Ovary (tissue), 9 donors: Measurements from ENCODE around the gene RABL3. TPM values are rescaled to one million over a fixed set of nuclear protein-coding genes. Genes with fewer than 3 reads are reported as not detected.

Experiments used
- DNase-seq, 5 donors: peaks; one replicate each; pipeline ENCODE4 v3.0.0-alpha.2; 2019 to 2020
- H3K27ac ChIP-seq, 2 donors: fragments of 200-600 bp; one replicate each; pipeline versions ENCODE4 v1.5.1 to v1.8.0; 2019 to 2022
- H3K27me3 ChIP-seq: fragments of 200-600 bp; one replicate; pipeline ENCODE4 v1.8.0; 2022
- H3K36me3 ChIP-seq: fragments of 200-600 bp; sonication (generic); one replicate; pipeline ENCODE4 v1.5.1; 2019
- H3K4me1 ChIP-seq: one replicate; pipeline ENCODE4 v1.8.1; 2013; ENCODE audit warnings: mild to moderate bottlenecking, moderate library complexity; ENCODE audit not compliant: insufficient read depth
- H3K4me3 ChIP-seq: fragments of 200-600 bp; sonication (generic); one replicate; pipeline ENCODE4 v1.5.1; 2017
- H3K9me3 ChIP-seq, 2 donors: fragments of 200-600 bp in 1 of 2; sonication (generic) in 1 of 2; one replicate each; pipeline versions ENCODE4 v1.5.1 to v1.8.1; 2013 to 2019; ENCODE audit warnings: mild to moderate bottlenecking in 1 of 2, moderate library complexity in 1 of 2
- EP300 ChIP-seq: sonication (generic); formaldehyde crosslinking; IDR thresholded peaks from one replicate; pipeline ENCODE4 v1.6.1; 2017; ENCODE audit warnings: antibody characterized with exemption
- POLR2A ChIP-seq: fragments of 450-650 bp; IDR thresholded peaks from one replicate; pipeline ENCODE4 v1.6.1; 2017; ENCODE audit warnings: antibody characterized with exemption, mild to moderate bottlenecking, moderate library complexity
- WGBS, 3 donors: extraction: QIAGEN DNeasy Blood & Tissue Kit in 1 of 3; methylation state at CpG; one replicate each; pipeline versions ENCODE4 v1.1.5 to v1.1.7; 2013 to 2017; 5-methylcytosine and 5-hydroxymethylcytosine counted together
- intact Hi-C, 4 donors: fragments of 100-400 bp; cut with DNase I; formaldehyde crosslinking; loops; one replicate each; pipeline versions ENCODE4 v1.11.0 to v1.15.1; 2022 to 2023
- polyA plus RNA-seq, 2 donors: library from polyadenylated mRNA; stranded (reverse); fragments of 200-250 nt in 1 of 2; fragments of 350-450 nt in 1 of 2; fragmentation: Illumina TruSeq in 1 of 2; extraction: RNeasy Lipid Tissue Mini Kit (QIAGEN cat#74804) in 1 of 2; gene quantifications; one replicate each; pipeline ENCODE4 v1.2.3, GENCODE V29; 2013 to 2014
- total RNA-seq, 7 donors: library from RNA; depleted of rRNA in 2 of 7; stranded (reverse); fragments of >200 nt in 2 of 7; fragmentation: NEBNext Ultra II Directional in 3 of 7; extraction: Animal tissue kit (Norgen Biotek cat#: 25700) in 3 of 7; gene quantifications; one replicate each; pipeline versions ENCODE4 v1.1.0 to v1.2.4, GENCODE V29; 2016 to 2023
- TF ChIP-seq, protein P1 (sequence below), 3 donors: fragments of 450-650 bp in 2 of 3; fragments of 200-600 bp in 1 of 3; IDR thresholded peaks; one replicate each; pipeline versions ENCODE4 v1.5.1 to v1.8.0; 2016 to 2022; ENCODE audit warnings: antibody characterized with exemption in 3 of 3, mild to moderate bottlenecking in 1 of 3
- donor health status: DM: no; HTN: no; CAD: no; lungs with moderate emphysema.
- donor health status: DM: no; HTN: no; CAD: no.
- donor health status: Bipolar disorder and iron deficiency.
- donor health status: DM: yes; HTN: yes; CAD: no.
- donor health status: DM: no; HTN: no; CAD: no.
- donor health status: DM: yes; HTN: yes; CAD: no.

The RABL3 gene
- total and polyA plus RNA-seq, 9 donors: 8.1 to 36.1 (median 26.6) TPM

DNA sequence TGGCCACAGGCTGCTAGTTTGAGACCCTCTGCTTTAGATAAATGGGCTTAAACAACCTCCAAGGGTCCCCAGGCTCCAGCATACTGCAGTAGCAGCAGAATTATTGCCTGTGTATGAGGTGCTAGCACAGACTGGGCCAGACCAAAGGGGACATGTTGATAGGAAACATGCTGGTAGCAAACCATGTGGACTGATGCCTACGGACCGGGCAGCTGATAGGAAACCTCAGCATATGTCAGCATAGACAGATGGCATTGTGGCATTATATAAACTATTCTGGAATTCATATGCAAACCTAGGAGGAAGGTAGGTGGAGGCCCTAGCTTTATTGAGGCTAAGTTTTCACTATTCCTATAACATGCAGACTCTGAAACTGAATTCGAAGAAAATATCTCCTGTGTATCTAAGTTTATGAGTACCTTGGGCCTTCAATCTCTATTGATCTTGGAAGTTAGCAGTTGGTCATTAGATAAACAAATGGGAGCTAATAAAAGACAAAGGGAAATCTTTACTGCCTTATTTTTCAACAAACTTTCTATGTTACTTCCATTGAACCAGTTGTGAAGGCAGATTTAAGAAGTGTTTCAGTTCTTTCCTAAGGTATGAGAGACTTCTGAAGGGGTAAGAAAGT, 58.5 kb downstream of the RABL3 start:
- Histone ChIP-seq H3K27ac (no peak overlapping the region), H3K9me3 (no peaks in the 10 kb centered on the region), H3K36me3 (no peaks in the 10 kb centered on the region), H3K27me3 (no peaks in the 10 kb centered on the region), H3K4me3 (no peak overlapping the region), H3K4me1 (no peaks in the 10 kb centered on the region)
- DNase-seq: no peak
- TF ChIP-seq POLR2A (no peak), EP300 (no peak)
- TF ChIP-seq, protein P1, sequence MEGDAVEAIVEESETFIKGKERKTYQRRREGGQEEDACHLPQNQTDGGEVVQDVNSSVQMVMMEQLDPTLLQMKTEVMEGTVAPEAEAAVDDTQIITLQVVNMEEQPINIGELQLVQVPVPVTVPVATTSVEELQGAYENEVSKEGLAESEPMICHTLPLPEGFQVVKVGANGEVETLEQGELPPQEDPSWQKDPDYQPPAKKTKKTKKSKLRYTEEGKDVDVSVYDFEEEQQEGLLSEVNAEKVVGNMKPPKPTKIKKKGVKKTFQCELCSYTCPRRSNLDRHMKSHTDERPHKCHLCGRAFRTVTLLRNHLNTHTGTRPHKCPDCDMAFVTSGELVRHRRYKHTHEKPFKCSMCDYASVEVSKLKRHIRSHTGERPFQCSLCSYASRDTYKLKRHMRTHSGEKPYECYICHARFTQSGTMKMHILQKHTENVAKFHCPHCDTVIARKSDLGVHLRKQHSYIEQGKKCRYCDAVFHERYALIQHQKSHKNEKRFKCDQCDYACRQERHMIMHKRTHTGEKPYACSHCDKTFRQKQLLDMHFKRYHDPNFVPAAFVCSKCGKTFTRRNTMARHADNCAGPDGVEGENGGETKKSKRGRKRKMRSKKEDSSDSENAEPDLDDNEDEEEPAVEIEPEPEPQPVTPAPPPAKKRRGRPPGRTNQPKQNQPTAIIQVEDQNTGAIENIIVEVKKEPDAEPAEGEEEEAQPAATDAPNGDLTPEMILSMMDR (IDR thresholded peaks at IDR 0.05): no peak
- WGBS, 3 donors: 89 to 95% (median 95%) methylated on average over 3 of the region's 3 CpGs
- intact Hi-C loops: no loop called here

DNA sequence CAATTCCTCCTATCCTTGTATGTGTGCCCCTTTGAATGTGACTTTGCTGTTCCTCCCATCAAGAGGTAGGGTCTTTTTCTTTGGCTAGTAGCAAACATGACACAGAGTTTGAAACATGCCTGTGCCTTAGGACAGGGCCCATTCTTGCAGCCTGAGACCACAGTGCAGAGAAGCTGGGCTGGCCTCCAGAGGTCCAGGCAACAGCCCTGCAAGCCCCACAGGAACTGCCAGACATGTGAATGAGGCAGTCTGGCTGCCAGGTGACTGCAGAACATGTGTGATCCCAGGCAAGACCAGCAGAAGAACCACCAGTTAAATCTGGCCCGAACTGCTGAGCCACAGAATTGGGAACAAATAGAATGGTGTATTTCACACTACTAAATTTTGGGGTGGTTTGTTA, 59.1 kb downstream of the RABL3 start:
- Histone ChIP-seq H3K27me3 (no peaks in the 10 kb centered on the region), H3K9me3 (no peaks in the 10 kb centered on the region), H3K4me1 (no peaks in the 10 kb centered on the region), H3K36me3 (no peaks in the 10 kb centered on the region), H3K4me3 (no peak overlapping the region), H3K27ac (no peak overlapping the region)
- WGBS, 3 donors: 84 to 89% (median 86%) methylated on average over 1 of the region's 1 CpG
- intact Hi-C loops: no loop called here
- DNase-seq: no peak
- no peak for TF ChIP-seq EP300
- no peak for TF ChIP-seq POLR2A
- TF ChIP-seq, protein P1 (IDR thresholded peaks at IDR 0.05): no peak

DNA sequence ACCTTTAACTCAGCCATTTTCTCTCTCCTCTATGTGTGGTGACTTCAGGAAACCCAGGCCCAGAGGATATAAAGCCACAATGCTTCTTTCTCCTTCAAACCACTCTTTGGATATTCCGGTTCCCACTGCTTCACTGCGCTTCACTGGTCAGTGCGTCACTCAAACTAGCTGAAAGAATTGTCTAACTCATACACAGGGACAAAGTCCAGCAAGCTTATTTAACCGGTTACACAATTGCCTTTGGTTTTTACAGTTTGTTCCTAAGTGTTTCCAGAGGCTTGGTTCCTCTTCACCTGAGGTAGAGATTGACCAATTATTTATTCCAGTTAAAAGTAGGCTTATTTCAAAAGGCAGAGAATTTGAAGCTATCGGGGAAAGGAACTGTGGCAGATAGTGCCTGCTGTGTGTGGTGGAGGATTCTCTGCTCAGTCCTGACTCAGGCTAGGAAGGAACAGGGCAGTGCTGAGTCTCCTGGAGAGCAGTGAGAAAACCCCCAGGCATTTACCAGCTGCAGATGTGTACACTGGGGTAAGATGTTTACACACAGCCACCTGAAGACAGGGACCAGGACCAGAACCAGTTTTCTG, 60.1 kb downstream of the RABL3 start, which contains the start of gene HGD:
Gene HGD (minus strand): TSS at position 145 of the 587 bp plus-strand sequence. CDS start 128 bp downstream, at position 17.
- TF ChIP-seq EP300 (no peak), POLR2A (no peak)
- TF ChIP-seq, protein P1 (IDR thresholded peaks at IDR 0.05): no peak
- DNase-seq: no peak
- Histone ChIP-seq H3K4me3 (no peak within 1 kb of the TSS), H3K4me1 (no peaks in the 10 kb centered on the region), H3K36me3 (no peaks in the 10 kb centered on the region), H3K9me3 (no peaks in the 10 kb centered on the region), H3K27ac (no peak within 1 kb of the TSS), H3K27me3 (no peaks in the 10 kb centered on the region)
- 95 to 98% (median 98%) methylated on average over 5 of the region's 5 CpGs for WGBS, 3 donors
- intact Hi-C loops: no loop called here

DNA sequence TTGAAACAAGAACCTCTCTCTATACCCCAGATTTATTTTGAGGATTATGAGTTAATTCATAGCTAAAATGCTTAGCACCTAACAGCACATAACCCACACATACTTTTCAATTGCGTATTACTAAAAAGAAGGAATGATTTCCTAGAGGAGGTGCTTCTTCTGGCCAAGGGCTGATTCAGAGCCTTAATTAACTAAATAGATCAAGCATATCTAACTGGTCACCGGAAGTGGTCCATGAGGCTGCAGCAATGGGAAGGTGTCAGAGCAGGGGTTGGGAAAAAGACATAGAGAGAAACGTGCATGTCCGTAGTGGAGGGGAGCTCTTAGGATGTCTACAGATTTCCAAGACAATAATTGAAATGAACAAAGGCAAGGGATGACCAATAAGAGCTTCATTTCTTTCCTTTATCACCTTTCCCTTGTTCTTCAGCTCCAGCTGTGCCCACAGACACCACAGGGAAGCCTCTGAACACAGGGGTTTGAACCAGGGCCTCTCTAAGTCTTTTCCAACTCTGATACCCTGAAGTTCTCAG, 60.7 kb downstream of the RABL3 start:
- Histone ChIP-seq H3K36me3 (no peaks in the 10 kb centered on the region), H3K27me3 (no peaks in the 10 kb centered on the region), H3K4me3 (no peak overlapping the region), H3K4me1 (no peaks in the 10 kb centered on the region), H3K9me3 (no peaks in the 10 kb centered on the region), H3K27ac (no peak overlapping the region)
- intact Hi-C loops: no loop called here
- 93 to 95% (median 94%) methylated on average over 4 of the region's 4 CpGs for WGBS, 3 donors
- TF ChIP-seq, protein P1 (IDR thresholded peaks at IDR 0.05): no peak
- TF ChIP-seq EP300 (no peak), POLR2A (no peak)
- no peak for DNase-seq
